Measurements from ENCODE around the gene SCP2.

DNA sequence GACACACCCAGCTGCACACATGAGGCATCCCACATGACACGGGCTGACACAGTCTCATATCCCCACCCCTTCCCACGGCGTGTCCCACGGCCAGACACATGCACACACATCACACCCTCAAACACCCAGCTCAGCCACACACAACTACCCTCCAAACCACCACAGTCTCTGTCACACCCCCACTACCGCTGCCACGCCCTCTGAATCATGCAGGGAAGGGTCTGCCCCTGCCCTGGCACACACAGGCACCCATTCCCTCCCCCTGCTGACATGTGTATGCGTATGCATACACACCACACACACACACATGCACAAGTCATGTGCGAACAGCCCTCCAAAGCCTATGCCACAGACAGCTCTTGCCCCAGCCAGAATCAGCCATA is 157.5 kb downstream of the SCP2 start:
- TF ChIP-seq, protein P1, sequence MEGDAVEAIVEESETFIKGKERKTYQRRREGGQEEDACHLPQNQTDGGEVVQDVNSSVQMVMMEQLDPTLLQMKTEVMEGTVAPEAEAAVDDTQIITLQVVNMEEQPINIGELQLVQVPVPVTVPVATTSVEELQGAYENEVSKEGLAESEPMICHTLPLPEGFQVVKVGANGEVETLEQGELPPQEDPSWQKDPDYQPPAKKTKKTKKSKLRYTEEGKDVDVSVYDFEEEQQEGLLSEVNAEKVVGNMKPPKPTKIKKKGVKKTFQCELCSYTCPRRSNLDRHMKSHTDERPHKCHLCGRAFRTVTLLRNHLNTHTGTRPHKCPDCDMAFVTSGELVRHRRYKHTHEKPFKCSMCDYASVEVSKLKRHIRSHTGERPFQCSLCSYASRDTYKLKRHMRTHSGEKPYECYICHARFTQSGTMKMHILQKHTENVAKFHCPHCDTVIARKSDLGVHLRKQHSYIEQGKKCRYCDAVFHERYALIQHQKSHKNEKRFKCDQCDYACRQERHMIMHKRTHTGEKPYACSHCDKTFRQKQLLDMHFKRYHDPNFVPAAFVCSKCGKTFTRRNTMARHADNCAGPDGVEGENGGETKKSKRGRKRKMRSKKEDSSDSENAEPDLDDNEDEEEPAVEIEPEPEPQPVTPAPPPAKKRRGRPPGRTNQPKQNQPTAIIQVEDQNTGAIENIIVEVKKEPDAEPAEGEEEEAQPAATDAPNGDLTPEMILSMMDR (IDR thresholded peaks at IDR 0.05), result no peak
- TF ChIP-seq POLR2A (IDR thresholded peaks at IDR 0.05) (no peak), EP300 (IDR thresholded peaks at IDR 0.05) (no peak)
